Vagina (tissue), 2 donors: Measurements from ENCODE around the gene PRSS27. TPM values are rescaled to one million over a fixed set of nuclear protein-coding genes. Genes with fewer than 3 reads are reported as not detected.

Experiments
- DNase-seq, 2 donors: peaks; one replicate each; pipeline ENCODE4 v3.0.0-alpha.2; 2017; ENCODE audit errors: extremely low spot score in 2 of 2
- H3K27ac ChIP-seq: fragments of 200-600 bp; sonication (generic); one replicate; pipeline ENCODE4 v1.5.1; 2019
- H3K27me3 ChIP-seq: fragments of 200-600 bp; sonication (generic); one replicate; pipeline ENCODE4 v1.5.1; 2019
- H3K36me3 ChIP-seq, 2 donors: fragments of 200-600 bp; sonication (generic); one replicate each; pipeline ENCODE4 v1.5.1; 2017 to 2019
- H3K4me1 ChIP-seq: fragments of 200-600 bp; sonication (generic); one replicate; pipeline ENCODE4 v1.5.1; 2019
- H3K4me3 ChIP-seq, 2 donors: fragments of 200-600 bp; sonication (generic); 1 replicate in 1 of 2; 2 replicates in 1 of 2; pipeline ENCODE4 v1.5.1; 2016 to 2019
- H3K9me3 ChIP-seq: fragments of 200-600 bp; sonication (generic); one replicate; pipeline ENCODE4 v1.5.1; 2019
- POLR2A ChIP-seq, 2 donors: fragments of 450-650 bp; IDR thresholded peaks; one replicate each; pipeline ENCODE4 v1.6.1; 2017; ENCODE audit warnings: antibody characterized with exemption in 2 of 2, mild to moderate bottlenecking in 2 of 2, moderate library complexity in 2 of 2
- POLR2AphosphoS5 ChIP-seq, 2 donors: sonication (generic); formaldehyde crosslinking; IDR thresholded peaks; one replicate each; pipeline ENCODE4 v1.9.0; 2017; ENCODE audit warnings: antibody characterized with exemption in 2 of 2, mild to moderate bottlenecking in 2 of 2, low read depth in 1 of 2; ENCODE audit not compliant: insufficient read depth in 1 of 2
- intact Hi-C: fragments of 100-400 bp; cut with DNase I; formaldehyde crosslinking; loops from one replicate; pipeline ENCODE4 v1.15.1; 2023
- total RNA-seq: library from RNA; depleted of rRNA; stranded (reverse); fragments of >200 nt; gene quantifications from one replicate; pipeline ENCODE4 v1.2.3, GENCODE V29; 2016
- TF ChIP-seq, protein P1 (sequence below), 3 experiments: fragments of 450-650 bp in 2 of 3; fragments of 200-600 bp in 1 of 3; sonication (generic) in 1 of 3; IDR thresholded peaks; one replicate each; pipeline ENCODE4 v1.5.1; 2017 to 2019; ENCODE audit warnings: antibody characterized with exemption in 3 of 3, mild to moderate bottlenecking in 2 of 3, moderate library complexity in 2 of 3

PRSS27 gene
- total RNA-seq, 1 donor from 2014 or later: 61.6 TPM

DNA sequence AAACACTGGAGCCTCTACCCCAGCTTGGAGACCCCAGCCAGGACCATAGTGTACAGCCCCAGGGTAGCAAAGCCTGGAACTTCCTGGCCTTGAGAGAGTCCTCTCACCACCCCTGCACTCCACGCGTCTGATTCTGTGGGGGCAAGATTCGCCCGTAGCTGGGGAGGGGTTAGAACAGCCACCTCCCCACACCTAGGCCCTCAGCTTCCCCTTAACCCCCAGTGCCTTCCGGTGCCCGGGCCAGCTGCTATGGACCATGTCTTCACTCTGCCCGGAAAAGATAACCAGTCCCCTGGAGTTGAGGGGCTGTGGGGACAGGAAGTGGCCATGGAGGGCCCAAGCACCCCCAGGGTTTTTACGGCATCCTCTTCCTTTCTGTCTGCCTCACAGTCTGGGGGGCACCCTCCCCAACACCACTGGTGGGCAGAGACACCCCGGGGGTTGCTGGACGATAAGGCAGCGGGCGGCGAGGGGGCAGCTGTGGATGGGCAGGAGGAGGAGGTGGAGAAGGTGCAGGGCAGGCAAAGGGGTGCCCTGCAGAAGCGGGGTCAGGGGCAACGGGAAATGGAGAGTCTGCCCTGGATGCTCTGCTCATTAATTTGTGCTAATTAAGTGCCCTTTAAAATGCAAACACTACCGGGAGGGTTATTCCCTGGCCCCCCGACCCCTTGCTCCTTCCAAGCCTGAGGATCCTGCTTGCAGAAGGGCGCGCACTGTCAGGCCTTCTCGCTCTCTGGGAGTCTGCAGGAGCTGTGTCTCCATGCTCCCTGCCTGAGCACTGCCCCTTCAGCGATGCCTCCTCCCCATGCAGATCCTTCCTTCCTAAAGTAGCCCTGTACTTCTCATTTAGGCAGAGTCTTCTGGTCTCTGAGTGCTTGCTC lies 2.4 kb downstream of the PRSS27 start:
- Histone ChIP-seq H3K36me3 (no peaks in the 10 kb centered on the region), H3K27ac (no peak overlapping the region), H3K4me1 (peaks cover 24% of the 10 kb centered on the region), H3K9me3 (no peaks in the 10 kb centered on the region), H3K27me3 (no peaks in the 10 kb centered on the region), H3K4me3 (peak overlapping the region in 1 of 2 donors; percentile 72)
- intact Hi-C loops: no loop called here
- DNase-seq: no peak
- TF ChIP-seq POLR2A (IDR thresholded peaks at IDR 0.05) (no peak), POLR2AphosphoS5 (IDR thresholded peaks at IDR 0.05; ENCODE audit: insufficient read depth in 1 of 2, low read depth in 1 of 2) (no peak)
- TF ChIP-seq, protein P1, sequence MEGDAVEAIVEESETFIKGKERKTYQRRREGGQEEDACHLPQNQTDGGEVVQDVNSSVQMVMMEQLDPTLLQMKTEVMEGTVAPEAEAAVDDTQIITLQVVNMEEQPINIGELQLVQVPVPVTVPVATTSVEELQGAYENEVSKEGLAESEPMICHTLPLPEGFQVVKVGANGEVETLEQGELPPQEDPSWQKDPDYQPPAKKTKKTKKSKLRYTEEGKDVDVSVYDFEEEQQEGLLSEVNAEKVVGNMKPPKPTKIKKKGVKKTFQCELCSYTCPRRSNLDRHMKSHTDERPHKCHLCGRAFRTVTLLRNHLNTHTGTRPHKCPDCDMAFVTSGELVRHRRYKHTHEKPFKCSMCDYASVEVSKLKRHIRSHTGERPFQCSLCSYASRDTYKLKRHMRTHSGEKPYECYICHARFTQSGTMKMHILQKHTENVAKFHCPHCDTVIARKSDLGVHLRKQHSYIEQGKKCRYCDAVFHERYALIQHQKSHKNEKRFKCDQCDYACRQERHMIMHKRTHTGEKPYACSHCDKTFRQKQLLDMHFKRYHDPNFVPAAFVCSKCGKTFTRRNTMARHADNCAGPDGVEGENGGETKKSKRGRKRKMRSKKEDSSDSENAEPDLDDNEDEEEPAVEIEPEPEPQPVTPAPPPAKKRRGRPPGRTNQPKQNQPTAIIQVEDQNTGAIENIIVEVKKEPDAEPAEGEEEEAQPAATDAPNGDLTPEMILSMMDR (IDR thresholded peaks at IDR 0.05): no peak

DNA sequence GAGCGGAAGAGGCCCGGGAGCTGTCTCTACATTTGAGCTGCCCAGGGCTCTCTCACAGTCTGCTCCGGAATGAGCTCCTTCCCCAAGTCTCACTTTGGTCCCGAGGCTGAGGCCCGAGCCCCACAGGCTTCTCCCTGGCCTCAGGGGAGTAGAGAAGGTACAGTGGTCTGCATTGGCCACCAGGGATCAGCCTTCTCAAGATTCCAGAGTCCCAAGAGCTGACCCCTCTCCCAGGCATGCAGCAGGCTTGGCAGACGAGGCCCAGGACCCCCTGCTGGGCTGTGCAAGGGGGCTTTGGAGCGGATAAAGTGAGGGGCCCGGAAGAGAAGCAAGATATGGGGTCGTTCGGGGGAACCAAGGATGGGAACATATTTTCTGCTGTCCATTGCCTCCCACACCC lies 3.1 kb downstream of the PRSS27 start:
- no peak for DNase-seq
- H3K4me3 ChIP-seq: no peak overlapping the region
- no peaks in the 10 kb centered on the region for H3K27me3 ChIP-seq
- H3K36me3 ChIP-seq: no peaks in the 10 kb centered on the region
- no peak overlapping the region for H3K27ac ChIP-seq
- intact Hi-C loops: no loop called here
- TF ChIP-seq POLR2A (IDR thresholded peaks at IDR 0.05) (no peak), POLR2AphosphoS5 (IDR thresholded peaks at IDR 0.05; ENCODE audit: insufficient read depth in 1 of 2, low read depth in 1 of 2) (no peak)
- TF ChIP-seq, protein P1 (IDR thresholded peaks at IDR 0.05): no peak
- H3K4me1 ChIP-seq: peaks cover 24% of the 10 kb centered on the region
- no peaks in the 10 kb centered on the region for H3K9me3 ChIP-seq

DNA sequence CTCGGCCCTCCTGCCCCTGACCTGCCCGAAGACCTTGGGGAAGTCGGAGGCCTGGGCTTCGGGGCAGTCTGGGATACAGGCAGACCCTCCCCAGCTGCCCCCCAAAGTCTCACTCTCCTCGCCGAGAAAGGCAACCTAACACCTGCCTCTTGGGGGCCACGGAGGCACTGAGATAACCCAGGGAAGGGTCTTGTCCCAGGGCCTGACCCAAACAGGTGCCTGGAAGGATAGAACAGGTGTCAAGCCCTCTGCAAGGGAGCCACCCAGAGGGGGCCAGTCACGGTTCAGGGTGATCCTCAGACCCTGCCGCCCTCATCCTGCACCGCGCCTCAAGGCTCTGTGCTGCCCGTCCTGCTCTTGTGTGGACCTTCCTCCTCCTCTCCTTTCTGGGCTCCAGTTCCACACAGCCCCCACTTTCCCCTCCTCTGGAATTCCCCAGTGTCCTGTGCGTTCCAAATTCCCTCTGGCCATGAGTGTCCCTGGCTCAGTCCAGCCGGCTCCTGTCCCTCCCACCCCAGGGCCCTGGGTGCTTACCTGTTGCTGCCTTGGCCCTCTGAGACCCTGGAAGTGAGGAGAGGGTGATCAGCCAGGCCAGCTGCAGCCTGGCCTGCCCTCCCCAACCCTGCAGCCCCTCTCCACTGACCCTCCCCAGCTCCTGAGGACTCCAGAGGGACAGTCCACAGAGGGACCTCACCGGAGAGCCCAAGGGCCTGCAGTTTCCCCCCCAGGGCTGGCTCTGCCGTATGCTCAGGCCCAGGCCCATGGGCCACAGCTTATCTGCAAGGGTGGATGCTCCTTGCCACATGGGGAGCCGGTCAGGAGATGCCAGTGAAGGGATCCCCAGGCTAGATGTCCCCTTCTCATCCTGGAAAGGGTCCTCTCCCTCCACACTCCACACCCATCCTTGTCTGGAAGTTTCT lies 3.8 kb downstream of the PRSS27 start:
- intact Hi-C loops: no loop called here
- Histone ChIP-seq H3K27ac (no peak overlapping the region), H3K27me3 (no peaks in the 10 kb centered on the region), H3K4me3 (no peak overlapping the region), H3K36me3 (no peaks in the 10 kb centered on the region), H3K4me1 (peaks cover 19% of the 10 kb centered on the region), H3K9me3 (no peaks in the 10 kb centered on the region)
- DNase-seq: no peak
- TF ChIP-seq POLR2AphosphoS5 (IDR thresholded peaks at IDR 0.05; ENCODE audit: insufficient read depth in 1 of 2, low read depth in 1 of 2) (no peak), POLR2A (IDR thresholded peaks at IDR 0.05) (no peak)
- TF ChIP-seq, protein P1 (IDR thresholded peaks at IDR 0.05): no peak

DNA sequence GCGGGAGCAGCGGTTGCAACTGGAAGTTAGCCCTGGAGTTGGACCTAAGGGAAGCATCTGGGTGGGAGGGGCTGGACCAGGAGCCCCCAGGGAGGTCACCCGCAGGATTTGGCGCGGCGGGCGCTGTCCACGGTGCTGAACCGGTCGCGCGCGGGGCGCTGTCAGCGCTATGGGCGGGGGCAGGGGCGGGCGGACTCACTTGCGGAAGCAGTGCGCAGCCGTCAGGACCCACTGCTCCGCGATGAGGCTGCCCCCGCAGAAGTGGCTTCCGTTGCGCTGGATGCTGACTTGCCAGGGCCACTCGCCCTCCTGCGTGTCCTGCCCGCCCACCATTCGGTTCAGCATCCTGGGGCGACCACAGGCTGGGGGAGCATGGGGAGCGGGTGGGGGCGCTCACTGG lies 4.5 kb downstream of the PRSS27 start:
- no peaks in the 10 kb centered on the region for H3K36me3 ChIP-seq
- intact Hi-C loops: no loop called here
- no peak overlapping the region for H3K27ac ChIP-seq
- H3K27me3 ChIP-seq: no peaks in the 10 kb centered on the region
- TF ChIP-seq POLR2A (IDR thresholded peaks at IDR 0.05) (no peak), POLR2AphosphoS5 (IDR thresholded peaks at IDR 0.05; ENCODE audit: insufficient read depth in 1 of 2, low read depth in 1 of 2) (no peak)
- TF ChIP-seq, protein P1 (IDR thresholded peaks at IDR 0.05): no peak
- H3K4me1 ChIP-seq: peaks cover 16% of the 10 kb centered on the region
- H3K9me3 ChIP-seq: no peaks in the 10 kb centered on the region
- DNase-seq: no peak
- H3K4me3 ChIP-seq: no peak overlapping the region
